Mucosa of descending colon (tissue), 3 donors: ENCODE measurements around the gene TSPAN18. TPM values are rescaled to one million over a fixed set of nuclear protein-coding genes. Genes with fewer than 3 reads are reported as not detected.

Source experiments
- ATAC-seq: fragments of 200-7000 bp; cut with Tn5 transposase; one replicate; pipeline ENCODE4 v1.9.1; 2020; ENCODE audit warnings: mild to moderate bottlenecking, moderate library complexity
- DNase-seq, 3 donors: peaks; one replicate each; pipeline ENCODE4 v3.0.0-alpha.2; 2020
- H3K36me3 ChIP-seq: fragments of 200-600 bp; one replicate; pipeline ENCODE4 v1.8.0; 2021; ENCODE audit warnings: low read depth, mild to moderate bottlenecking
- H3K4me1 ChIP-seq: fragments of 200-600 bp; one replicate; pipeline ENCODE4 v1.8.0; 2021; ENCODE audit warnings: low read depth, mild to moderate bottlenecking
- H3K4me3 ChIP-seq: fragments of 200-600 bp; one replicate; pipeline ENCODE4 v1.8.0; 2021; ENCODE audit warnings: mild to moderate bottlenecking
- H3K9me3 ChIP-seq: fragments of 200-600 bp; one replicate; pipeline ENCODE4 v1.8.0; 2021; ENCODE audit warnings: mild to moderate bottlenecking
- intact Hi-C, 2 donors: fragments of 100-400 bp; cut with DNase I in 1 of 2; cut with micrococcal nuclease in 1 of 2; formaldehyde crosslinking; loops; one replicate each; pipeline versions ENCODE4 v1.11.0 to v1.11.1; 2022; cut with DNase I, micrococcal nuclease
- total RNA-seq, 3 donors: library from RNA; stranded (reverse); fragmentation: NEBNext Ultra II Directional in 2 of 3; extraction: Animal tissue kit (Norgen Biotek cat#: 25700) in 2 of 3; gene quantifications; one replicate each; pipeline versions ENCODE4 v1.2.1 to v1.2.4, GENCODE V29; 2021 to 2023
- TF ChIP-seq, protein P1 (sequence below): fragments of 200-600 bp; IDR thresholded peaks from one replicate; pipeline ENCODE4 v1.8.0; 2022; ENCODE audit warnings: antibody characterized with exemption, mild to moderate bottlenecking
- donor health status: DM: no; HTN: no; CAD: no; lungs with moderate emphysema.
- donor health status: DM: no; HTN: no; CAD: no.
- donor health status: DM: no; HTN: yes; CAD: no.

Gene TSPAN18
- total RNA-seq, 3 donors from 2014 or later: 3.6 to 63.2 (median 8.5) TPM

DNA sequence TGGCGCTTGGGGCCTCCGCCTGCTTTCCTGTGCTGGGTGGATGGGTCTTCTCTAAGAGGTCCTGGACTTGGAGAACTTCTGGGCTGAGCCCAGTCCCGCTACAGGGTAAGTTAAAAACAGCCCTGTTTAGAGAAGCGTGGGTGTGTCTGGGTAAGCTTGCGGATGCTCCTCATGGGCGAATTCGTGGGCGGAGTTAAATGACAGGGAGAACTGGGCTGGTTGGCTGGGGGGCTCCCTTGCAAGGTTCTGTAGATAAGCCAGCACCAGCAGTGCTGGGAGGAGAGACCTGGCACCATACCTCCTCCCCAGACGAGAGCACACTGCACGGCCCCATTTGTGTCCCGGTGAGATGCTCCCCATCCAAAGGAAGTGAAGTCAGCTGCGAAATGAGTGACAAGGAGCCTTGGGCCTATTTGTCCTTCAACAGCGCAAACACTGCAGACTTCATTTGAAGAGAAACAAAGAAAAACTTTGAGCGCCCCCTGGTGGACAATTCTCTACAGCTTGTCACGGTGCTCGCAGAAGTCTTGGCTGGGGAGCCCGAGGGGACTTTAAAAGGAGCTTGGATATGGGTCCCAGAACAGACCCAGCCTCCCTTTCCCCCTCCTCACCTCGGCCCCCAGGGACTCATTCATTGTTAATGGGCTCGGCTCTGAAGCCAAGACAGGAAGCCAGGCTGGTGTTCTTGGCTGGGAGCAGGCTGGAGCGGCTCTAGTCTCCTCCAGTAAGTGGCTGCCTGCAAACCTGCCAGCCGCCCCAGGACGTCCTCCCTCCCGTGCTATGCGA is 184.5 kb downstream of the TSPAN18 start:
- peaks cover 9% of the 10 kb centered on the region for H3K4me1 ChIP-seq
- TF ChIP-seq, protein P1, sequence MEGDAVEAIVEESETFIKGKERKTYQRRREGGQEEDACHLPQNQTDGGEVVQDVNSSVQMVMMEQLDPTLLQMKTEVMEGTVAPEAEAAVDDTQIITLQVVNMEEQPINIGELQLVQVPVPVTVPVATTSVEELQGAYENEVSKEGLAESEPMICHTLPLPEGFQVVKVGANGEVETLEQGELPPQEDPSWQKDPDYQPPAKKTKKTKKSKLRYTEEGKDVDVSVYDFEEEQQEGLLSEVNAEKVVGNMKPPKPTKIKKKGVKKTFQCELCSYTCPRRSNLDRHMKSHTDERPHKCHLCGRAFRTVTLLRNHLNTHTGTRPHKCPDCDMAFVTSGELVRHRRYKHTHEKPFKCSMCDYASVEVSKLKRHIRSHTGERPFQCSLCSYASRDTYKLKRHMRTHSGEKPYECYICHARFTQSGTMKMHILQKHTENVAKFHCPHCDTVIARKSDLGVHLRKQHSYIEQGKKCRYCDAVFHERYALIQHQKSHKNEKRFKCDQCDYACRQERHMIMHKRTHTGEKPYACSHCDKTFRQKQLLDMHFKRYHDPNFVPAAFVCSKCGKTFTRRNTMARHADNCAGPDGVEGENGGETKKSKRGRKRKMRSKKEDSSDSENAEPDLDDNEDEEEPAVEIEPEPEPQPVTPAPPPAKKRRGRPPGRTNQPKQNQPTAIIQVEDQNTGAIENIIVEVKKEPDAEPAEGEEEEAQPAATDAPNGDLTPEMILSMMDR: peak; percentile 53
- H3K36me3 ChIP-seq: no peaks in the 10 kb centered on the region
- no peaks in the 10 kb centered on the region for H3K9me3 ChIP-seq
- ATAC-seq (peak; percentile 80), DNase-seq (peak in 2 of 3 donors; percentile 64 to 98)
- H3K4me3 ChIP-seq: no peak overlapping the region
- intact Hi-C loops: loop anchor here (5.0 to 10.0 kb wide), 4 partner anchors 184 to 356 kb away; partner anchors contain the start of gene TSPAN18 (in 2 of the 2)

DNA sequence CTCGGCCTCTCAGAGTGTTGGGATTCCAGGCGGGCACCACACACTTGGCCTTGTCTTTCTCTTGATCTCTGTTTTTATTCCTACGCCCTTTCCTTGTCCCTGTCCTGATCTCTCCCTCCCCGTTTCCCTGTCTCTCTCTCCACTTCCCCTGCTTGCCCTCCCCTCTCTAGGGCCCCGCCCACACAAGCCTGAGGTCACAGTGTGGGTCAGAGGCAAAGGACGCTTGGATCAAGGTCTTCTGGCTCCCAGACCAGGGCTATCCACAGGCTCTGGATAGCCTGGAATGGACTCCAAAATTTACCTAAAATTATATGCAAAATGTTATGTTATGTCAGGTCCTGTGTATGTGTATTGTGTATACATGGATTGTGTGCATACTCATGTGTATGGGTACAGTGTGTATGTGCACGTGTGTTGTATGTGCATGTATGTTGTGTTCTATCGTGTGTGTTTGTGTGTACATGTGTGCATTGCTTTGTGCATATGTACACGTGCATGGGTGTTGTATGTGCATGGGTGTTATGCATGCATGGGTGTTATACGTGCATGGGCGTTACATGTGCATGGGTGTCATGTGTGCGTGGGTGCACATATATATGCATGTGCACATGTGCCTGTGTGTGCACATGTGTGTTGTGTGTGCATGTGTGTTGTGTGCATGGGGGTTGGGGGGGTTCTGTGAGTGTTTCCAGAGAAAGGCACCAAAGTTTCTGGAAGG is 185.7 kb downstream of the TSPAN18 start:
- TF ChIP-seq, protein P1: no peak
- no peak overlapping the region for H3K4me3 ChIP-seq
- intact Hi-C loops: loop anchor here (5.0 to 10.0 kb wide), 4 partner anchors 185 to 358 kb away; partner anchors contain the start of gene TSPAN18 (in 2 of the 2)
- DNase-seq (no peak), ATAC-seq (no peak)
- H3K36me3 ChIP-seq: no peaks in the 10 kb centered on the region
- H3K9me3 ChIP-seq: no peaks in the 10 kb centered on the region
- peaks cover 4% of the 10 kb centered on the region for H3K4me1 ChIP-seq

DNA sequence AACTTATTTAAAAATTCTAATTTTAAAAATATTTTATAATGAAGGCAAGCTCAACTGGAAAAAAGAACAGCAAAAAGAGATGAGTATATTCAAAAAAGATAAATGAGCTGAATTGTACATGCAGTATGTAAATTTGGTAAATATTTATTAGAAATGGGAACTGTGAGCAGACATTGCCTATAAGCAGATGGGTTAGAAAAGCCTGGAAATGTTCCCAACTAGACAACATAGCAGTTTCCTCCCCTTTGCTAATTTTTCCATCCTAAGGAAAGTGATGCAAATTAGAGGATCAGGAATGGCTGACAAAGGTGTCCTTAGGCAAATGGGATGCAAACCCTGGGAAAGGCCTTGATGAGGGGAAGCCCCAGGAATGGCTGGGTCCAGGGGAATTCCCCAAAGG is 186.7 kb downstream of the TSPAN18 start:
- TF ChIP-seq, protein P1: no peak
- Histone ChIP-seq H3K9me3 (no peaks in the 10 kb centered on the region), H3K4me3 (no peak overlapping the region), H3K4me1 (peaks cover 4% of the 10 kb centered on the region), H3K36me3 (no peaks in the 10 kb centered on the region)
- ATAC-seq (no peak), DNase-seq (no peak)
- intact Hi-C loops: loop anchor here (5.0 to 10.0 kb wide), 4 partner anchors 186 to 359 kb away; partner anchors contain the start of gene TSPAN18 (in 2 of the 2)

DNA sequence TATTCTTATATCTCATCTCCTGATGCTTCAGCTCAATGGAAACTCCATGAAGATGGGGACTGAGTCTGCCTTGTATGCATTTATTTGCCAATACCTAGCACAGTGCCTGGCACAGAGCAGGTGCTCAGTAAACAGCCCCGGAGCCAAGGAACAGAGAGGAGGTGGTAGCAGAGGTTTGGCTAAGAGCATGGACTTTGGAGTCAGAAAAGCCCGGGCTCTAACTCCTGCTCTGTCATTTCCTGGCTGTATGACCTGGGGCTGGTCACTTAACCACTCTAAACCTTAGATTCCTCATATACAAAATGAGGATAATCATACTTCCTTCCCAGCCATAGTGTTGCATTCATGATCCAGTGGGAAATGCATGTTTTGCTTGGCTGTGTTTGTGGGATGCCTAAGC is 187.3 kb downstream of the TSPAN18 start:
- no peak for DNase-seq
- peak; percentile 46 for ATAC-seq
- Histone ChIP-seq H3K4me3 (no peak overlapping the region), H3K4me1 (peaks cover 4% of the 10 kb centered on the region), H3K9me3 (no peaks in the 10 kb centered on the region), H3K36me3 (no peaks in the 10 kb centered on the region)
- intact Hi-C loops: loop anchor here (5.0 to 10.0 kb wide), 4 partner anchors 187 to 359 kb away; partner anchors contain the start of gene TSPAN18 (in 2 of the 2)
- TF ChIP-seq, protein P1: no peak

DNA sequence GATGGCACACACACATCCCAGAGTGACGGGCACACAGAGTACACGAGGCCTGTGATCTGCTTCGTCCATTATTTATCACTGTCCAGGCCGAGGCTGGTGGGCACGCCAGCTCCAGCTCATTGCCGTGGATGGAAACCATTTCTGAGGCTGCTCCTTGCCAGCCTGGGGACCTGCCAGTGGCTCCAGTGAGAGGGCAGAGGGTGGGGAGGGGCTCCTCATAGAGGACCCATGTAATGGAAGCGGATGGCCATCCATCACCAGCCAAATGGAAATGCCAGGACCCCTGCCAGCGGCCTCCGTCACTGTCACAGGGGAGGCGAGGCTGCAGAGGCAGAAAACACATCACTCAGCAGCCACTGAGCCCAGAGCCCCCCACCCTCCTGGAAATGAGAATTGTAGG is 188.2 kb downstream of the TSPAN18 start:
- Histone ChIP-seq H3K4me3 (no peak overlapping the region), H3K36me3 (no peaks in the 10 kb centered on the region), H3K9me3 (no peaks in the 10 kb centered on the region), H3K4me1 (peaks cover 4% of the 10 kb centered on the region)
- no peak for ATAC-seq
- DNase-seq: no peak
- intact Hi-C loops: loop anchor here in 1 of 2 donors (10.0 kb wide), 2 partner anchors 190 to 360 kb away; partner anchors contain the start of gene TSPAN18
- TF ChIP-seq, protein P1: no peak
